Activated T-cell treated with anti-CD3 and anti-CD28 coated beads, Interleukin-2, amount 50 U/mL, for 24 hours (primary cell): ENCODE data around the gene TRABD.

ENCODE experiments used
- DNase-seq: peaks from one replicate; pipeline ENCODE4 v3.0.0-alpha.2; 2020
- H3K27ac Mint-ChIP-seq: 2 replicates; pipeline ENCODE4 v1.8.0; 2020; ENCODE audit warnings: mild to moderate bottlenecking, mixed read lengths
- H3K27me3 Mint-ChIP-seq: 2 replicates; pipeline ENCODE4 v1.8.0; 2020; ENCODE audit warnings: mixed read lengths
- H3K36me3 Mint-ChIP-seq: 2 replicates; pipeline ENCODE4 v1.8.0; 2020; ENCODE audit warnings: low read depth, mixed read lengths
- H3K4me1 Mint-ChIP-seq: 2 replicates; pipeline ENCODE4 v1.8.0; 2020; ENCODE audit warnings: low read depth, mixed read lengths
- H3K4me3 Mint-ChIP-seq: 2 replicates; pipeline ENCODE4 v1.8.0; 2020; ENCODE audit warnings: mild to moderate bottlenecking, moderate library complexity, mixed read lengths
- H3K9me3 Mint-ChIP-seq: 2 replicates; pipeline ENCODE4 v1.8.0; 2020; ENCODE audit warnings: mixed read lengths

The TRABD gene

DNA sequence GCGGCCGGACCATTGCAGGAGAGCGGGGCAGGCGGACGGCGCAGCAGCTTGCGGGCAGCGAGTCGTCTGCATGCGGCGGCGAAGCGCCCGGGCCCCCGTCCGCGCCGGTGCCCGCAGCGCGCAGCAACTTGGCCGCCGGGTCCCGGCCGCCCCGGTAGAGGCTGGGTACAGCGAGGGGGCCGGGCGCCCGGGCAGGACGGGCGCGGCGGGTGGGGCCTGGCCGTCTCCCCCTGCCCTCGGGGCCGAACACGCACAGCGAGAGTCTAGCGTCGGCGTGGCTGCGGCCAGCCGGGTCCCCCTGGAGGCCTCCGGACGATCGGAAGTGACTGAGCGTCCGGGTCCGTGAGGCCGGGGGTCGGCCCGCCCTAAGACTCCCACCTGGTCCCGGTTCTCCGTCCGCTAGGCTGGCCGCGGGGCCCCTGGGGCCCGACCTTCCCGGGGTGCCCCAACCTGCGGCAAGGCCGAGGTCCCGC lies 775 bp upstream of the TRABD start:
- DNase-seq: no peak
- Mint-ChIP-seq H3K4me1 (peaks cover 34% of the 10 kb centered on the region), H3K36me3 (peaks cover 22% of the 10 kb centered on the region), H3K4me3 (peak overlapping the region; percentile 80), H3K27ac (no peak overlapping the region), H3K9me3 (no peaks in the 10 kb centered on the region), H3K27me3 (peaks cover 2% of the 10 kb centered on the region)

GRCh38 chr22:50186181-50186714 lies 535 bp downstream of the TRABD start:
- Mint-ChIP-seq H3K27ac (peak overlapping the region; percentile 91), H3K4me1 (peaks cover 39% of the 10 kb centered on the region), H3K36me3 (peaks cover 26% of the 10 kb centered on the region), H3K9me3 (no peaks in the 10 kb centered on the region), H3K4me3 (peak overlapping the region; percentile 93), H3K27me3 (peaks cover 2% of the 10 kb centered on the region)
- no peak for DNase-seq

- peaks cover 33% of the 10 kb centered on the region for H3K36me3 Mint-ChIP-seq
- H3K27ac Mint-ChIP-seq: peak overlapping the region; percentile 91
- no peaks in the 10 kb centered on the region for H3K9me3 Mint-ChIP-seq
- peak overlapping the region; percentile 93 for H3K4me3 Mint-ChIP-seq
- H3K4me1 Mint-ChIP-seq: peaks cover 46% of the 10 kb centered on the region
- no peak for DNase-seq
- peaks cover 2% of the 10 kb centered on the region for H3K27me3 Mint-ChIP-seq
These were observed 1.2 kb downstream of the TRABD start for GRCh38 chr22:50186761-50187523.

- peaks cover 2% of the 10 kb centered on the region for H3K27me3 Mint-ChIP-seq
- H3K4me1 Mint-ChIP-seq: peaks cover 58% of the 10 kb centered on the region
- H3K27ac Mint-ChIP-seq: peak overlapping the region; percentile 79
- no peaks in the 10 kb centered on the region for H3K9me3 Mint-ChIP-seq
- no peak for DNase-seq
- H3K4me3 Mint-ChIP-seq: peak overlapping the region; percentile 93
- H3K36me3 Mint-ChIP-seq: peaks cover 46% of the 10 kb centered on the region
These were observed 2.6 kb downstream of the TRABD start for GRCh38 chr22:50188356-50188755.

- peak overlapping the region; percentile 96 for H3K27ac Mint-ChIP-seq
- H3K4me1 Mint-ChIP-seq: peaks cover 58% of the 10 kb centered on the region
- DNase-seq: no peak
- peak overlapping the region; percentile 88 for H3K4me3 Mint-ChIP-seq
- peaks cover 2% of the 10 kb centered on the region for H3K27me3 Mint-ChIP-seq
- no peaks in the 10 kb centered on the region for H3K9me3 Mint-ChIP-seq
- H3K36me3 Mint-ChIP-seq: peaks cover 56% of the 10 kb centered on the region
These were observed 3.6 kb downstream of the TRABD start for GRCh38 chr22:50189184-50189848.

DNA sequence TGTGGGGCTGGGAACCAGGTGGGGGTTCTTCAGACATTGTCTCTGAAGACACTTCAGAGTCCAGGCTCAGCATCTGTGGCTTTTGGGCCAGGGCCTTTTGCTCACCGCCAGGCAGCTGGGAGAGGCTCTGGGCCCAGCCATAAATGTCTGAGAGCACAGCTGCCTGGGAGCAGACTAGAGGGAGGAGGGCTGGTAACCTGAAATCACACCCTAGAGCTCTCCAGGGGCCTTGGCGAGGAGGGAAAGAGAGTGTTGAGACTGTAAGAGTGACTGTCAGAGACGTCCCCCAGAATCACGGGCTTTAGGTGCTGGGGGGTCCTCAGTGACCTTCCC lies 4.1 kb downstream of the TRABD start:
- peak overlapping the region; percentile 88 for H3K4me3 Mint-ChIP-seq
- H3K27ac Mint-ChIP-seq: peak overlapping the region; percentile 96
- H3K4me1 Mint-ChIP-seq: peaks cover 55% of the 10 kb centered on the region
- no peaks in the 10 kb centered on the region for H3K9me3 Mint-ChIP-seq
- DNase-seq: no peak
- no peaks in the 10 kb centered on the region for H3K27me3 Mint-ChIP-seq
- H3K36me3 Mint-ChIP-seq: peaks cover 59% of the 10 kb centered on the region

GRCh38 chr22:50190182-50190940 lies 4.6 kb downstream of the TRABD start:
- H3K4me3 Mint-ChIP-seq: peak overlapping the region; percentile 88
- H3K36me3 Mint-ChIP-seq: peaks cover 65% of the 10 kb centered on the region
- peak; percentile 89 for DNase-seq
- H3K4me1 Mint-ChIP-seq: peaks cover 54% of the 10 kb centered on the region
- peak overlapping the region; percentile 96 for H3K27ac Mint-ChIP-seq
- no peaks in the 10 kb centered on the region for H3K9me3 Mint-ChIP-seq
- no peaks in the 10 kb centered on the region for H3K27me3 Mint-ChIP-seq

- peak; percentile 76 for DNase-seq
- peak overlapping the region; percentile 88 for H3K4me3 Mint-ChIP-seq
- peak overlapping the region; percentile 96 for H3K27ac Mint-ChIP-seq
- no peaks in the 10 kb centered on the region for H3K9me3 Mint-ChIP-seq
- no peaks in the 10 kb centered on the region for H3K27me3 Mint-ChIP-seq
- H3K36me3 Mint-ChIP-seq: peaks cover 73% of the 10 kb centered on the region
- peaks cover 53% of the 10 kb centered on the region for H3K4me1 Mint-ChIP-seq
These were observed 5.4 kb downstream of the TRABD start for GRCh38 chr22:50190941-50191741.

- peak overlapping the region; percentile 88 for H3K4me3 Mint-ChIP-seq
- no peaks in the 10 kb centered on the region for H3K27me3 Mint-ChIP-seq
- H3K4me1 Mint-ChIP-seq: peaks cover 45% of the 10 kb centered on the region
- DNase-seq: peak; percentile 56
- peak overlapping the region; percentile 96 for H3K27ac Mint-ChIP-seq
- H3K9me3 Mint-ChIP-seq: no peaks in the 10 kb centered on the region
- peaks cover 75% of the 10 kb centered on the region for H3K36me3 Mint-ChIP-seq
These were observed 6.9 kb downstream of the TRABD start for GRCh38 chr22:50192436-50193204.

DNA sequence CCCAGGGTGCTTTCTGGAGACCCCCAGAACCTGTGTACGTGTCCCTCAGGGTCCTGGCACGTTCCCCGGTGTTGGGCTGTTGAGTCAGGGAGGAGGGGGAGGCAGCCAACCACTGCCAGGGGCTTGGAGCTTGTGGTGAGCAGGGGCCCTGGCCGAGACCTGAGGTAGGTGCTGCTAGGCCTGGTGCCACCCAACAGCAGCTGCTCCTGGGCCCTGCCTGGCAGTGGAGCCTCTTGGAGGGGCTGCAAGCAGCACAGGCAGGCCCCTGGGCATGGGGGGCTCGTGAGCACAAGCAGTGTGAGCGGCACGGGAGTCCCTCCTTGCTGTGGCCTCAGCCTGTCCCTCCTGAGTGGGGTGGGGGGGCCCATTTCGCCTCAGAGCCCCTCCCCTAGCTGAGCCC lies 7.9 kb downstream of the TRABD start:
- Mint-ChIP-seq H3K27me3 (no peaks in the 10 kb centered on the region), H3K9me3 (no peaks in the 10 kb centered on the region), H3K36me3 (peaks cover 73% of the 10 kb centered on the region), H3K4me3 (no peak overlapping the region), H3K27ac (peak overlapping the region; percentile 40), H3K4me1 (peaks cover 38% of the 10 kb centered on the region)
- no peak for DNase-seq

DNA sequence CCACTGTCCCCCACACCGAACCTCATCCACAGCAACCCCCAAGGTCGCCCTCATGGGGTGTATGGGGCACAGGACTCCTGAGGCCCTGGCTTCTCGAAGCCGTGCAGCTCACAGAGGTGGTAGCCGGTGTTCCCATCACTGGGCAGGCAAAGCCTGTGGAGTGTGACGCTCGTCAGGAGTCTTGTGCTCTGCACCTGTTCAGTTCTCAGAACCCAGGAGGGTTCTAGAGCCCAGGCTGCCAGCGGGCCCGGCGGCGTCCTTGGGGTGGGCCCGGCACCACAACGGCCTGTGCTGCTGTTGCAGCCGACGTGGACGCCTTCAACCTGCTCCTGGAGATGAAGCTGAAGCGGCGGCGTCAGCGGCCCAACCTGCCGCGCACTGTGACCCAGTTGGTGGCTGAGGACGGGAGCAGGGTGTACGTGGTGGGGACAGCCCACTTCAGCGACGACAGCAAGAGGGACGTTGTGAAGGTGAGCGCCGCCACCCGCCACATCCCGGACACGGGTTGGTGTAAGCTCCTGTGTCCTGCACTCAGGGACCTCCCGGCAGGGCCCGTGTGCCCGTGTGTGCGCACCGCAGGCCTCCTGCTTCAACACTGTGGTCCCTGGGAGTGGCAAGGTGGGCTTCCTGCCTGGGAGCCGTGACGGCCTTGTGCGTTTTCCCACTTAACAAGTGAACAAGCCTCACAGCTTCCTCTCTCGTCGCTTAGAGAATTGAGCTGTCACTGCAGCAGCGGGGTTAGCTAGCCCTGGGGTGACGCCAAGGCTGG lies 8.5 kb downstream of the TRABD start:
- no peak for DNase-seq
- no peak overlapping the region for H3K4me3 Mint-ChIP-seq
- H3K4me1 Mint-ChIP-seq: peaks cover 32% of the 10 kb centered on the region
- H3K27ac Mint-ChIP-seq: peak overlapping the region; percentile 40
- H3K36me3 Mint-ChIP-seq: peaks cover 73% of the 10 kb centered on the region
- no peaks in the 10 kb centered on the region for H3K27me3 Mint-ChIP-seq
- no peaks in the 10 kb centered on the region for H3K9me3 Mint-ChIP-seq

- H3K4me1 Mint-ChIP-seq: peaks cover 28% of the 10 kb centered on the region
- peaks cover 70% of the 10 kb centered on the region for H3K36me3 Mint-ChIP-seq
- no peak overlapping the region for H3K4me3 Mint-ChIP-seq
- no peaks in the 10 kb centered on the region for H3K9me3 Mint-ChIP-seq
- peak overlapping the region; percentile 44 for H3K27ac Mint-ChIP-seq
- no peaks in the 10 kb centered on the region for H3K27me3 Mint-ChIP-seq
- DNase-seq: no peak
These were observed 10.5 kb downstream of the TRABD start for GRCh38 chr22:50196256-50196655.
